Measurements from ENCODE around the gene KEAP1.

GRCh38 chr19:10468133-10468532 lies 35.0 kb downstream of the KEAP1 start:
- TF ChIP-seq POLR2AphosphoS5 (IDR thresholded peaks at IDR 0.05; ENCODE audit: insufficient read depth in 1 of 2, low read depth in 1 of 2) (no peak), POLR2A (IDR thresholded peaks at IDR 0.05) (no peak), CTCF (IDR thresholded peaks at IDR 0.05) (no peak)

Data from vagina (tissue), 2 donors.